NCI-H82 (cell line): Measurements from ENCODE around the gene HOXD12.

ENCODE experiments used
- DNase-seq: peaks from one replicate; lab custom pipeline; 2025; lab: John Stamatoyannopoulos, UW

Gene HOXD12

DNA sequence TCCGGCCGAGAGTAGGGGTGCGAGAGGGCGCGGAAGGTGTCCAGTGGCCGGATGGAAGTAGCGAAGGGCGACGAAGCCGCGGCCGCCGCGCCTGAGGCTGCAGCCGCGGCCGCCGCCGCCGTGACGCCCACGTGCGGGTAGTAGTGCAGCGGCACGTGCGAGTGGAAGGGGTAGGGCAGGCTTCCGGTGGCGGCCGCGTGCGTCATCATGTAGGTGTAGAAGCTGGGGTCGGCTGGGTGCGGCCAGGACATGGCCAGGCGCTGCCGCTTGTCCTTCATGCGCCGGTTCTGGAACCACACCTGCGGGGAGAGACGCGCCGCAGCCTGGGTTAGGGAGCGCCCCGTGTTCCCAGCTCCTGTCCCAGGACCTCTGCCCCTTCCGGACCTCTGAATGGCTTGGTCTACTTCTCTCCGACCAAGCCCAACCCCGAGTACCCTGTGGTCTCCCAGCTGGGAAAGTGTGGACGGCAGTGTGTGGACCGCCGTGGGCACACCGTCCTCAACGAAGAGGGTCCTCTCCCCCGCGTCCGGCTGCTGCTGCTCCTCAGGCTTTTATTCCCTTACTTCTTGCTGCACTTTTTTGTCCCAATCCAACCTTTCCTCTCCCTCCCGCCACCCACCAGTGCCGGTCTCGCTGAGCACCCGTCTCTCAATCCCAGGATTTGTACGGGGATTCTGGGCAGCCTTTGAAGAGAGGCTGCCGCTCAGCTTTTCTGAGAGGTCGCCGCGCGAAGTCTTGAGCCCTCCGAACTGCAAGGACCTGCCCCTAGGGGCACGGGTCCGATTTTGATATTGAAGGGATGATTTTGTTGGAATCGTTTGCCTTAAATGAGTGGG, 18.8 kb upstream of the HOXD12 start:
- peak; percentile 64 for DNase-seq

- no peak for DNase-seq
Observed at GRCh38 chr2:176081376-176081836, 18.2 kb upstream of the HOXD12 start.

DNA sequence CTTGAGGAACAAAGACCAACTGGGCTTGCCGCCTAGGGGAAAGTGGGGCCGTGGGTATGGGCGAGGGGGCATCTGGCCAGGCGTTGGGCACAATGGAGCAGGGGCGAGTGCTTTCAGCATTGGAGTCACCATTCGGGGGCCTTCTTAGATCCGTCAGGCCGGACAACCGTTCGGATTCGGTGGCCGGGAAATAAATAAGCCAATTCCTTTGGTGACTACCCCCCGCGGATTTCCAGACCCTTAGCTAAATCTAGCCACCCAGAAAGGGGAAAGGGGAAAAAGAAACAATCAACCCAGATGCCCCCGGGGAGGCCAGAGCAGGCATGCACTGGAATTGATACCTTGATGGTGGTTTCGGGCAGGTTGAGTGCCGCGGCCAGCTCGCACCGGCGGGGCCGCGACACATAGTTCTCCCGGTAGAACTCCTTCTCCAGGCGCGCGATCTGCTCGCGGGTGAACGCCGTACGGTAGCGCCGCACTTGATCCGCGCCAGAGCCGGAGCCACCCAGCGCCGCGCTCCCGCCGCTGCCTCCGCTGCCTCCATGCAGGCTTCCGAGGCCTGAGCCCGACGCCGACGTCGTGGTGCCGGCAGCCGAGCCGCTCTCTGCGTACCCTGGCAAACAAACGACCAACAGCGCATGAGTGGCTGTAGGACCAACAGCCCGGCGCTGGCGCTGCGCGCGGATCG, 17.6 kb upstream of the HOXD12 start:
- DNase-seq: no peak

GRCh38 chr2:176082525-176082823, 17.1 kb upstream of the HOXD12 start:
- no peak for DNase-seq

GRCh38 chr2:176082824-176083751, 16.5 kb upstream of the HOXD12 start:
- no peak for DNase-seq

DNA sequence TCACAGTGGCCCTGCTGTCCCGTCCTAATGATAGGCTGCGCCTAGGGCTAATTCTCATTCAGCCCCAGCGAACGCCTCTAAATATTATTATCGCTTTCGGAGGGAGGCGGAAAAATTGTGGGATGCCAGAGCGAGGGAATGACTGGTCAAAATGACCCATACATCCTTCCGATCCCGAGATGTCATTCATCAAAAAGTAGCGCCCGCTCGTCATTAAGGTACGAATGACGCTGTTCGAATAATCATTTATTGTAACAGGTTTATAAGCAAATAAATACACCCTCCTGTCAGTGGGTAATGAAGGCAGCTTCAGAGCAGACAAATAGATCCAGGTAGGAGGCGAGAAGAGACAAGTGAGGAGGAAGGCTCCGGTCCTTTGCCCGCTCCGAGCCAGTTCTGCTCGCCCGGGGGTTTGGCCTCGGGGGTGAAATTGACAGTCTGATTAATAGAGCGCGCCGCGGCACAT, 15.8 kb upstream of the HOXD12 start, which contains the start of gene EVX2:
Gene EVX2, minus strand, starts transcription at position 167 of the 466 bp plus-strand sequence. CDS start 186 bp downstream, outside the sequence.
- DNase-seq: peak; percentile 51

DNA sequence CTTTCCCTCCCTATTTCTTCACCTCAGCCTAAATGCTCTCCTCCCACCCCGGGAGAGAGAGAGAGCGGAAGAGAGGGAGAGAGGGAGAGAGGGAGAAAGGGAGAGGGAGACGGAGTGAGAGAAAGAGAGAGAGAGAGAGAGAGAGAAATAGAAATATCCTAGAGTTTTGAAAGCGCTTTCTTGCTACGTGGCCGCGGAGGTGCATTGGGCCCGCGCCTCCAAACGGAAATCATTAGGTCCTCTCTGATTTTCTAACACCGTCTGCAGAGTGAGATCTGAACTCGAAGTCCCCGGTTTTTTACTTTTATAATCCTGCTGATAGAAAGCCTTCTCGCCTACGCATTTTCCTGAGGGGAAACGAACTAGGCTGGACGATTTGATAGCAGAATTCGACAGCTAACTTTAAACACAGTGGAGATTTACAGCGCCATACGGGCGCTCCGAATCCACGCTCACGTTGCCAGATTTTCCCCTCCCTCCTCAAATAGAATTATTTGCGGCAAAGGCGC, 14.9 kb upstream of the HOXD12 start:
- no peak for DNase-seq

DNA sequence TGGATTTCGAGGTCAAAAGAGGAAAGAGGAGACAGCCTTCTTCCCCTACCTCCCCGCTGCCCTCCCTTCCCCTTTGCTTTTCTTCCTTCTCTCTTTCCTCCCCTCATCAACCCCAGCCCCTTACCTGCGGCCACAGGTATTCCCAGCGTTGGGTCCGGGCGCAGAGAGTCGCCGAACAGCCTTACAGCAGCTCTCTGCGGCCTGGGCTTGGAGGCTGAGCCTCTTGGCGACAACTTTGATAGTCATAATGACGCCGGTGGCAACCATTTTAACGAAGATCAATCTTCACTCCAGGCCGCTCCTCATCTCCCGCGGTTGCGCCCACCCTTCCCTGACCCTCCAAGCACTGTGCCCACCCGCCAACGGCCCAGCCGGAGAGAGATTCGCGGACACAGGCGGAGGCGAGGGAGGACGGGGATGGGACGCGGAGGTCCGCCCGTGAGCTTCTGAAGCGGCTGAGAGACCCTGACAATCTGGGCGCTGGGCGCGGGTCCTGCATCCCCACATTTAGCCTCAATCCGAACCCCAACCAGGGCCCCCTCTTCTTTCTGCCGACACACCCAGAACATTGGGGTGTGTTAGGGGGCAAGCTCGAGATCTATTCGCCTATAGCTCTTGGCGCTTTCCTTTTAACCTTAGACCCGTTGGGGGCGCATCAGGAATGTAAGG, 14.3 kb upstream of the HOXD12 start:
- no peak for DNase-seq

- peak; percentile 85 for DNase-seq
Observed at GRCh38 chr2:176085861-176086771, 13.5 kb upstream of the HOXD12 start.

GRCh38 chr2:176087330-176088047, 12.1 kb upstream of the HOXD12 start:
- no peak for DNase-seq

DNA sequence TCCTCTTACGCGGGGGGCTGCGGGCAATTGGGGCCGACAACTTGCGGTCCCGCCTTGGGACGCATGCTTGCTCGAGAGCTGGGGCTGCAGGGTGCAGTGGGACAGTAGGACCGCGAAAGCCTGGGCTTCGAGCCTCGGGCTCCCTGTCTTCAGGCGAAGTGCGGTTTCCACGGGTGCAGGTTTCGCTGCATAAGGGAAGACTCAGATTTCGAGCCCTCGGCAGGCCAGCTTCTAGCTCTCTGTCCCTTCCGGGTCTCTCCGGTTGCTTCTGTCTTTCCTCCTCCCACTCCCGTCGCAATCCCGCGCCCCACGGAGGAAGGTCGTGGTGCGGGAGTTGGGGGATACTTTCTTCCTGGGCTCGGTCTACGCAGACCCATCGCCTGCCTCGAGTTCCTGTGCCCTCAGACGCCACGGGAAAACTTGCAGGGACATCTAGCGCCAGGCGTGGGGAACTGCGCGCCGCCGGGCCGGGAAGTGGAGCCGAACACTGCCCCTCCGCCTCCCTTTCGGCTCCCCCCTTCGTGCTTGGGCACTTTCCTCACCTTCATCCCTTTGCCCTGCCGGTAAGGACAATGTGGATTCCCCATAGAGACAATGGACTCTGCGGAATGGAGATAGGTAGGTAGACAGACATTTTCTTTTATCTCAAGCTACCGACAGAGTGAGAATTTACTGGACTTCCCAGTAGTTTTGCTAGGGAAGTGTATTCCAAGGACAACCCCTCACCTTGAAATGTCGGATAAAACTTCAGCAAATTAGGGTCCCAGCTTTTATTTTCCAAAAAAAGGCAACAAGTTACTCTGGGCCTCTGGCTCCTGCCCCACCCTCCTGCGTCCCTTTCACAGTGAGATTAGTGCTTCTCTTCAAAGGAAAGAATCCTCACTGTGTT, 11.3 kb upstream of the HOXD12 start:
- DNase-seq: peak; percentile 82

GRCh38 chr2:176088937-176089842, 10.4 kb upstream of the HOXD12 start:
- no peak for DNase-seq

GRCh38 chr2:176089843-176090395, 9.7 kb upstream of the HOXD12 start:
- DNase-seq: no peak

- no peak for DNase-seq
Observed at GRCh38 chr2:176090862-176091261, 8.7 kb upstream of the HOXD12 start.

GRCh38 chr2:176091329-176092258, 8.0 kb upstream of the HOXD12 start:
- no peak for DNase-seq
